Chondrocyte (in vitro differentiated cells): ENCODE measurements around the gene TRPC1. TPM values are rescaled to one million over a fixed set of nuclear protein-coding genes. Genes with fewer than 3 reads are reported as not detected.

ENCODE experiments used
- DNase-seq: peaks from one replicate; pipeline ENCODE4 v3.0.0; 2021; ENCODE audit warnings: mixed read lengths, low spot score
- H3K27ac Mint-ChIP-seq: one replicate; pipeline ENCODE4 v1.8.0; 2021; ENCODE audit warnings: mild to moderate bottlenecking, moderate library complexity, mixed read lengths; ENCODE audit not compliant: unreplicated experiment
- H3K27me3 Mint-ChIP-seq: 2 replicates; pipeline ENCODE4 v1.8.0; 2021; ENCODE audit warnings: low read depth, mixed read lengths
- H3K36me3 Mint-ChIP-seq: 2 replicates; pipeline ENCODE4 v1.8.0; 2021; ENCODE audit warnings: low read depth, mixed read lengths
- H3K4me1 Mint-ChIP-seq: 2 replicates; pipeline ENCODE4 v1.8.0; 2021; ENCODE audit warnings: low read depth, mild to moderate bottlenecking, mixed read lengths
- H3K4me3 Mint-ChIP-seq: one replicate; pipeline ENCODE4 v1.8.0; 2021; ENCODE audit warnings: mild to moderate bottlenecking, moderate library complexity, mixed read lengths; ENCODE audit not compliant: unreplicated experiment
- H3K9me3 Mint-ChIP-seq: 2 replicates; pipeline ENCODE4 v1.8.0; 2021; ENCODE audit warnings: low read depth, mixed read lengths
- total RNA-seq: library from RNA; stranded (reverse); gene quantifications from 3 replicates; pipeline ENCODE4 v1.2.1, GENCODE V29; 2021
- TF ChIP-seq, protein P1 (sequence below): fragments of 200-600 bp; sonication (generic); IDR thresholded peaks from 2 replicates; pipeline ENCODE4 v1.5.0; 2021; ENCODE audit warnings: antibody characterized with exemption, mild to moderate bottlenecking, moderate library complexity

TRPC1 gene
- total RNA-seq, 1 donor from 2014 or later: 15.1 TPM

DNA sequence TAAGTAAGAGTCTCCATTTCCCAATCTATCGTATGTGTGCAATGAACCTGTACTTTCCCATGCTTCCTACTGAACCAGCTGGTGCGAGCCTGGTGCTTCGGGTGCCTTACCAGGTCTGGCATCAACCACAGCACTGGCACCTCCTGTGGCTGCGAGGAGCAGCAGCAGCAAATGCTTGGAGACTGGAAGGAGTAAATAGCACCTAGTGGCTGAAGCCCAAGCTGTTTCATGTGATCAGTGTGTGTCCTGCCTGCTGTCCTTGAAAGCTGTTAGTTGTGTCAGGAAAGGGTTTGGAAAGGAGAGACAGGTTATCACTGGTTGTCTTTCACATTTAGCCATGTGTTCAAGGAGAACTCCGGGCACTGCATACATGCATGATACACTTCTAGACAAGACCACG lies 133.2 kb downstream of the TRPC1 start:
- no peak for DNase-seq
- peaks cover 7% of the 10 kb centered on the region for H3K27me3 Mint-ChIP-seq
- H3K4me1 Mint-ChIP-seq: peaks cover 8% of the 10 kb centered on the region
- H3K36me3 Mint-ChIP-seq: no peaks in the 10 kb centered on the region
- H3K27ac Mint-ChIP-seq: no peak overlapping the region
- TF ChIP-seq, protein P1, sequence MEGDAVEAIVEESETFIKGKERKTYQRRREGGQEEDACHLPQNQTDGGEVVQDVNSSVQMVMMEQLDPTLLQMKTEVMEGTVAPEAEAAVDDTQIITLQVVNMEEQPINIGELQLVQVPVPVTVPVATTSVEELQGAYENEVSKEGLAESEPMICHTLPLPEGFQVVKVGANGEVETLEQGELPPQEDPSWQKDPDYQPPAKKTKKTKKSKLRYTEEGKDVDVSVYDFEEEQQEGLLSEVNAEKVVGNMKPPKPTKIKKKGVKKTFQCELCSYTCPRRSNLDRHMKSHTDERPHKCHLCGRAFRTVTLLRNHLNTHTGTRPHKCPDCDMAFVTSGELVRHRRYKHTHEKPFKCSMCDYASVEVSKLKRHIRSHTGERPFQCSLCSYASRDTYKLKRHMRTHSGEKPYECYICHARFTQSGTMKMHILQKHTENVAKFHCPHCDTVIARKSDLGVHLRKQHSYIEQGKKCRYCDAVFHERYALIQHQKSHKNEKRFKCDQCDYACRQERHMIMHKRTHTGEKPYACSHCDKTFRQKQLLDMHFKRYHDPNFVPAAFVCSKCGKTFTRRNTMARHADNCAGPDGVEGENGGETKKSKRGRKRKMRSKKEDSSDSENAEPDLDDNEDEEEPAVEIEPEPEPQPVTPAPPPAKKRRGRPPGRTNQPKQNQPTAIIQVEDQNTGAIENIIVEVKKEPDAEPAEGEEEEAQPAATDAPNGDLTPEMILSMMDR: peak; percentile 41
- no peaks in the 10 kb centered on the region for H3K9me3 Mint-ChIP-seq
- H3K4me3 Mint-ChIP-seq: no peak overlapping the region

Other genes starting within 250 kb of the TRPC1 start
- gene ATR, start 145.3 kb upstream of the TRPC1 start, total RNA-seq: 15.2 to 27.2 TPM (median 16.7 TPM) in 3 replicates
- gene PLS1, start 127.6 kb upstream of the TRPC1 start, total RNA-seq: 2.0 to 2.5 TPM (median 2.4 TPM) in 3 replicates
- 2.6 to 9.3 TPM (median 2.7 TPM) in 3 replicates for gene PCOLCE2, start 165.0 kb downstream of the TRPC1 start, total RNA-seq
- not detected in 3 replicates for gene PAQR9, start 239.6 kb downstream of the TRPC1 start, total RNA-seq